ENCODE measurements around the gene TOB2. TPM values are rescaled to one million over a fixed set of nuclear protein-coding genes. Genes with fewer than 3 reads are reported as not detected.

The TOB2 gene
- total RNA-seq: 71.8 TPM
- long read RNA-seq, full-length matches to known transcripts: 18 of 84 reads
- long read RNA-seq, partial matches to known transcripts: 0 of 84 reads
- long read RNA-seq, other reads (novel, unspliced or antisense): 66 of 84 reads

GRCh38 chr22:41446639-41447434 is at the start of gene TOB2:
TSS of gene TOB2 (minus strand) at chr22:41446801. CDS start at chr22:41437345, 9,456 bp downstream.
- peak; percentile 97 for DNase-seq
- ATAC-seq: peak; percentile 67
- intact Hi-C loops (cut with micrococcal nuclease): no loop called here

GRCh38 chr22:41491374-41492100 is 44.9 kb upstream of the TOB2 start:
- ATAC-seq (peak; percentile 27), DNase-seq (no peak)
- intact Hi-C loops (cut with micrococcal nuclease): no loop called here

DNA sequence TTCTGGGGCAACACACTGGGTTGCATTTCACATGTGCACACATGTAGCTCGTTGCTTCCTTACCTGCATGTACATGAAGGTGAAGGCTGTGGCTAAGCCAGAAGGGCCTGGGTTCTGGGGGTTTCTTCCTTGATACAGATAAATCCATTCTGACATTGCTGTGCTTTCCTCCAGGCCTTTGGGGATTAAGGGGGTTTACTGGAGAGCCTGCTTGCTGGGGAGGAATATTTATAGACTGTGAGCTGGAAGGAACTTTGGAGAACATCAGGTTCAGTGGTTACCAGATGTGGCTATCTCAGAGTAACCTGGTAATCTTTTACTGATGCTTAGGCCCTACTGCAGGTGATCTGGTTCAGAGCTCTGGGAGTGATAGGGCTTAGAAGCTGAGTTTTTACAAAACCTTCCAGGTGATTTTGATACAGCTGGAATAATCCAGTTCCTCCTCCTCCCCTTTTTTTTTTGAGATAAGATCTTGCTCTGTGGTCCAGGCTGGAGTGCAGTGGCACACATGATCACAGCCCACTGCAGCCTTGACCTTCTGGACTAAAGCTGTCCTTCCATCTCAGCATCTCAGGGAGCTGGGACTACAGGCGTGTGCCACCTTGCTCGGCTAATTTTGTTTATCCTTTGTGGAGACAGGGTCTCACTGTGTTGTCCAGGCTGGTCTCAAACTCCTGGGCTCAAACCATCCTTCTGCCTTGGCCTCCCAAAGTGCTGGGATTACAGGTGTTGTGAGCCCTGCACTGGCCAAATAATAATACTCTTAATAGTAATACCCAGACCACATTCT is 42.2 kb upstream of the TOB2 start:
- intact Hi-C loops (cut with micrococcal nuclease): no loop called here
- ATAC-seq (no peak), DNase-seq (no peak)

DNA sequence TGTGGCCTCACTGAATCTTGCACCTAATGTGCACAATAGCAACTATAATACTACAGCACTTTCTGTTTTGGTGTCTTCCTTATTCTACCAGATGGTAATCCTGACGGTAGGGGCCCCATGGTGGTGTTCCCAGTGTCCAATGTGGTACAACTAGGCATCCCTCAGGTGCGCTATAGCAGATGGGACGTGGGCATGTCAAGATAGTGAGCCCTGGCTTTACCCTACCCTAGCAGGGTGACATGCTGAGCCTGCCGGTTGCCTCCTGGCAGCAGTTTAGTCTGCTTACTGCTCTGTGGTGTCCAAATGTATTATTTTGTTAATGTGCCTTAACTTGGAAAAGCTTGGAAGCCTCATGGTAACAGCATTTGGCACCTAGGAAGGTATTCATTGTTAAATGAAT is 41.5 kb upstream of the TOB2 start:
- intact Hi-C loops (cut with micrococcal nuclease): no loop called here
- DNase-seq (no peak), ATAC-seq (no peak)

GRCh38 chr22:41487037-41487935 is 40.7 kb upstream of the TOB2 start:
- no peak for DNase-seq
- intact Hi-C loops (cut with micrococcal nuclease): no loop called here
- no peak for ATAC-seq

GRCh38 chr22:41485033-41485432 is 38.4 kb upstream of the TOB2 start:
- intact Hi-C loops (cut with micrococcal nuclease): no loop called here
- DNase-seq (no peak), ATAC-seq (no peak)

DNA sequence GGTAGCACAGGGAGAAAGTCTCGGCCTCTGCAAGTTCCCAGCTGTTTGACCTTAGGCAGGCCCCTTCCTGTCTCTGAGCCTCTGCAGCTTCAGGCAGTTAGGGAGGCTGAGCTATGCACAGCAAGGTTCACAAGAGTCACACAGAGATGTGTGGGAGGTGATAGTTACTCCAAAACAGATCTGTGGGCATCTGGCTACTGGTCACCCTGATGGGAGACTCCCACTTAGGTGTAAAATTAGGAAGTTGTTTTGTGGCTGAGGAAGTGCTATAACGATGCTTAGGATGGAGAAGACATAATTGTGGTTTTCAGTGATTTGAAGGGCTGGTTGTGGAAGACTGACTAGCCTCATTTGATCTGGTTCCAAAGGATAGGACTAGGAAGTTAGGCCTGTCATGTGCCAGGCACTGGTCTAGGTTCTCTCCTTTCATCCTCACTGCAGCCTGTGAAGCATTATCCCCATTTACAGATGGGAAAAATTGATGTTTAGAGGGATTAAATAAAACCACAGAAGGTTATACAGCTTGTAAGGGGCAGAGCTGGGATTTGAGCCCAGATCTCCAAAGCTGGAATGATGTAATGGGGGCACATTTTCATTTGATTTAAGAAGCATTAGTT is 35.8 kb upstream of the TOB2 start:
- DNase-seq (no peak), ATAC-seq (no peak)
- intact Hi-C loops (cut with micrococcal nuclease): no loop called here

- intact Hi-C loops (cut with micrococcal nuclease): no loop called here
- no peak for DNase-seq
- ATAC-seq: no peak
These were observed 35.3 kb upstream of the TOB2 start for GRCh38 chr22:41481925-41482318.

- ATAC-seq (peak; percentile 71), DNase-seq (no peak)
- intact Hi-C loops (cut with micrococcal nuclease): no loop called here
These were observed 34.7 kb upstream of the TOB2 start for GRCh38 chr22:41481131-41481830.

- intact Hi-C loops (cut with micrococcal nuclease): no loop called here
- ATAC-seq: peak; percentile 21
- DNase-seq: no peak
These were observed 33.8 kb upstream of the TOB2 start for GRCh38 chr22:41480397-41480735.

DNA sequence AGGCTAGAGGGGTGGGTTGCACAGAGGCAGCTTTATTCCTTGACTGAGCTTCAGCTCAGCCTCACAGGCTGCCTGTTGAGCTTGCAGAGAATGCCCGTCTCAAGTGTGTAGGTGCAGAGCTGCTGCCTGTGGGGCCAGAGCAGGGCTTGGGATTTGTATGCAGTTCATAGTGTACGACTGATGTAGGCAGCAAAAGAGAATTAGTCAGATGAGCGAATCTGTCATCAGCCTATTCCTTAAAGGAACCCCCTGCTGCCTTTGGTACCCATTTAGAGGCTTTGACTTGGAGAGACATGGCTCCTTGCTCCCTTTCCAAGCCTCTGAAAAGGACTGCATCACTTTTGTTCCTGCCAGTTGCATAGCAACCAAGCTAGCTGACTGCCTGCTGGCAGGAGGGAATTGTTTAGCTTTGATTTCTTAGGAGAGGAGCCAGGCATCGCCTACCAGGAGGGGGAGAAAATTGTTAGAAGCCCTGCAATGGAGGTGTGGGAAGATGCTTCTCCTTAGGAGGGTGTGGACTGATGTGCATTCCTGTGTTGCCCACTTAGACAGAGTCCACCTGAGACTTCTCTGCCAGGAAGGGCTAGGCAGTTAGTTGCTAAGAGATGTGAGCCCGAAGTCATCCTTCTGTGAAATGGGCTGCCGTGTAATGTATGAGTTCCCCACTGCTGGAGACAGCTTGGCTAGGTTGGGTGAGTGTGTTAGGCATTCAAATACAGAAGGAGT is 33.2 kb upstream of the TOB2 start:
- intact Hi-C loops (cut with micrococcal nuclease): no loop called here
- peak; percentile 26 for ATAC-seq

GRCh38 chr22:41478891-41479521 is 32.4 kb upstream of the TOB2 start:
- ATAC-seq: no peak
- no peak for DNase-seq
- intact Hi-C loops (cut with micrococcal nuclease): no loop called here

More for the DNA sequence above, 33.2 kb upstream of the TOB2 start:
- DNase-seq: no peak

DNA sequence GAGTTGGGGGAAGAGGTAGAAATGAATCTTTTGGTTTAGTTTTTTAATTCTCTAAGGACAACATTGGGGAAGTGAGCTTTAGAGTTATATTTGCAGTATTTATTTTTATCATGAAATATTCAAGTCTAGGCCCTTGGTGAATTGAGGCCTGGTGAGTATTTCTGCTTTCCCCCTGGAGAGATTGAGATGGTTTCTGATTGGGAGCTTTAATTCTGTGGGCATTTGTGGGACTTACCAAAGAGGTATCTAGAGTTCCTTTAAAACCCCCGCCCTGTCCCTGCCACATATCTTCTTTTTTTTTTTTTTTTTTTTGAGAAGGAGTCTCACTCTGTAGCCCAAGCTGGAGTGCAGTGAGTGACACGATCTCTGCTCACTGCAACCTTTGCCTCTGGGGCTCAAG is 31.9 kb upstream of the TOB2 start:
- intact Hi-C loops (cut with micrococcal nuclease): no loop called here
- ATAC-seq: no peak
- DNase-seq: no peak

DNA sequence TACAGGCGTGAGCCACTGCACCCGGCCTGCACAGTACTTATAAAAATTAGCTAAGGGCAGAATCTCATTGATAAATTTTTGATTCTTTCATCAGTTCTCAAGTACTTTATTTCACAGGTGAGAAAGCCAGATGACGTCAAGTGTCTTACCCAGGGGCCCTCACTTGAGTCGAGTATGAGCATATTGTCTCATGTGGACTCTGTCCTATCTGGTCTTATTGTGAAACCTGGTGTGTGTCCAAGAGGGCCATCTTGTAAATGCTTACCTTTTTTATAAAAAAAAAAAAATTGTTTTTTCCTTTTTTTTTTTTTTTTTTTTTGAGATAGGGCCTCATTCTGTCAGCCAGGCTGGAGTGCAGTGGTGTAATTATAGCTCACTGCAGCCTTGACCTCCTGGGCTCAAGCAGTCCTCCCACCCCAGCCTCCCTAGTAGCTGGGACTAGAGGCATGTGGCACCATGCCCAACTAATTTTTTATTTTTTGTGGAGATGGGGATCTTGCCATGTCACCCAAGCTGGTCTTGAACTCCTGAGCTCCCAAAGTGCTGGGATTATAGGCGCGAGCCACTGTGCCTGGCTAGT is 28.4 kb upstream of the TOB2 start:
- no peak for DNase-seq
- ATAC-seq: no peak
- intact Hi-C loops (cut with micrococcal nuclease): no loop called here

DNA sequence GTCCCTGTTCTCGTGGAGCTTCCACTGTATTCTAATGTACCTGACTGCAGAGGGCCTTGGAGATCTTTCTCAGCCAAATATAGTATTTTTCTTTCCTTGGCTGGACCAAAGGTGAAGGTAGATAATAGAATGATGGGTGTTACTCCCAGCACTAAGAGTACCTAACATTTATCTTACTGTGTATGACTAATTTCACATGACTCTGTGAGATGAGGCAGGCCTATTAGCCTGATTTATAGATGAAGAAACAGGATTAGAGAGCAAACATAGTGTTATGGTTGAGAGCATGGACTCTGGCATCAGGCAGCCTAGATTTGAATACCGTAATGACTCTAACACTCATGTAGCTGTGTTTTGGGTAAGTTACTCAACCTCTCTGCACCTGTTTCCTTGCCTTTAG is 25.0 kb upstream of the TOB2 start:
- ATAC-seq (no peak), DNase-seq (no peak)
- intact Hi-C loops (cut with micrococcal nuclease): no loop called here

GRCh38 chr22:41470886-41471285 is 24.3 kb upstream of the TOB2 start:
- DNase-seq (no peak), ATAC-seq (no peak)
- intact Hi-C loops (cut with micrococcal nuclease): no loop called here
